NB4 (cell line): ENCODE results near the gene CCL19.

Experiments
- DNase-seq: peaks from one replicate; pipeline ENCODE4 v3.0.0; 2010; ENCODE audit warnings: low read depth
- H3K4me3 ChIP-seq: one replicate; pipeline ENCODE4 v1.5.1; 2011; ENCODE audit warnings: mild to moderate bottlenecking, low read depth, low read length, moderate library complexity
- CTCF ChIP-seq: IDR thresholded peaks from one replicate; pipeline ENCODE4 v1.5.1; 2012; ENCODE audit warnings: low read depth, low read length
- MAX ChIP-seq: IDR thresholded peaks from 2 replicates; pipeline ENCODE4 v1.6.1; 2011; ENCODE audit warnings: low read depth, low read length
- MYC ChIP-seq: IDR thresholded peaks from 2 replicates; pipeline ENCODE4 v1.6.1; 2011; ENCODE audit warnings: low read depth, low read length
- POLR2A ChIP-seq: IDR thresholded peaks from 2 replicates; pipeline ENCODE4 v1.6.1; 2011; ENCODE audit warnings: mild to moderate bottlenecking; ENCODE audit not compliant: insufficient read length; ENCODE audit errors: extremely low read depth

CCL19 gene

GRCh38 chr9:34671307-34671706 lies 19.8 kb downstream of the CCL19 start:
- DNase-seq, result no peak
- no peak for TF ChIP-seq MAX
- no peak for TF ChIP-seq POLR2A
- TF ChIP-seq MYC, result no peak
- no peak for TF ChIP-seq CTCF
- H3K4me3 ChIP-seq, result no peak overlapping the region

- no peak for DNase-seq
Observed at GRCh38 chr9:34669809-34670562, 21.1 kb downstream of the CCL19 start.

GRCh38 chr9:34665381-34666250 lies 25.5 kb downstream of the CCL19 start:
- TF ChIP-seq POLR2A (peak; percentile 74), MAX (no peak)
- DNase-seq, result peak; percentile 95
- H3K4me3 ChIP-seq, result peak overlapping the region; percentile 60

More at GRCh38 chr9:34669809-34670562, 21.1 kb downstream of the CCL19 start:
- TF ChIP-seq MYC (no peak), POLR2A (no peak), MAX (no peak), CTCF (no peak)
- no peak overlapping the region for H3K4me3 ChIP-seq

GRCh38 chr9:34665067-34665380 lies 26.1 kb downstream of the CCL19 start:
- H3K4me3 ChIP-seq, result peak overlapping the region; percentile 46

GRCh38 chr9:34664281-34665066 lies 26.6 kb downstream of the CCL19 start:
- TF ChIP-seq CTCF (peak; percentile 100), POLR2A (no peak), MYC (peak; percentile 33; the same call in 1 of the 2 replicates), MAX (no peak)
- H3K4me3 ChIP-seq, result peak overlapping the region; percentile 46
- DNase-seq, result peak; percentile 91

More at GRCh38 chr9:34665067-34665380, 26.1 kb downstream of the CCL19 start:
- no peak for DNase-seq
- peak; percentile 42; the same call in 1 of the 2 replicates for TF ChIP-seq MAX
- no peak for TF ChIP-seq CTCF
- 0 out of 2 replicates have a peak, but pooled peaks have one; percentile 18 for TF ChIP-seq MYC
- TF ChIP-seq POLR2A, result no peak
